Measurements from ENCODE around the gene C8G.

The C8G gene

DNA sequence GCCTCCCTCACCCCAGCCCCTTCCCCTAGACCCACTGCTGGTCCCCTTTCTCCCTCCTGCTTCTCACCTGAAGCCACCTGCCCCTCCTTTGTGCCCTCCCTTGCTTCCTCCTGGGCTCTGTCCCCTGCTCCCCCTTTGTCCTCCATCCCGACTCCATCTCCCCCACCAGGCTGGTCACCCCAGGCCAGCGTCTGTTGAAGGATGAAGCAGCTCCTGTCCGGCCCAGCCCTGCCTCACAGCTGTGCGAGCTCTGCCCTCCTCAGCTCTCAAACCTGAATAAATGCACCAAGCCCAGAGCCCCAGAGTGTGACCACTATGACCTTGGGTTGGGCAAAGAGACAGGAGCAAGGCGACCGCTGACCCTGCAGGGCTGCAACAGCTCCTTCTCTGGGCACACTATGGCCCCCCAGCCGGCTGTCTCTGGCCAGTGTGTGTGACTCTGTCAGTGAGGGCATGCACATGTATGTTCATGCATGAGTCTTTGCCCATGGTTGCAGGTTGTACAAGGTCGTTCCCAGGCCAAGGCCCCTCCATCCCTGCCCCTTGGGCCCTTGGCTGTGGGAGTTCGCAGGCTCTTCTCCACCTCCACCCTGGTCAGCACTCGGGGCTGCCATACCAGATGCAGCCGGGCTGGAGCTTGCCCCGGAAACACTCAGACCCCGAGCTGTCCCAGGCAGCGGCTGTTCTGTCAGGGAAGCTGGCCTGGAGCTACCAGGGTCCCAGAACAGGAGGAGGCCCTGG, 10.3 kb downstream of the C8G start:
- no peak for DNase-seq

DNA sequence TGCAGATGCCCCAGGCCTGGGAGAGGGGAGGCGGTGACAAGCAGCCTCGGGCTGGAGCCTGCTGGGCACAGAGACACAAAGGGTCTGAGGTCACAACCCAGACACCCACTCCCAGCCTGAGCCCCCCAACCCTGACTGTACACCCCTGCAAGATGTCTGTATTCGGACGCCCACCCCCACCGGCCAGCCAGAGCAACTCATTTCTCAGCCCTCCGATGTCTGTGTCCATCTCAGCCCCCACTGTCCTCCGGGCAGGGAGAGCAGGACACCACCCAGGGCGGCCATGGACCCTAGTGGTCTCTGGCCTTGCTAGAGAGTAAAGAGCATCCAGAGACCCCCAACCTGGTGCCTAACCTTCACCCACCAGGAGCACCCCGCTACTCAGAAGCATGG, 10.9 kb downstream of the C8G start:
- DNase-seq, result no peak

DNA sequence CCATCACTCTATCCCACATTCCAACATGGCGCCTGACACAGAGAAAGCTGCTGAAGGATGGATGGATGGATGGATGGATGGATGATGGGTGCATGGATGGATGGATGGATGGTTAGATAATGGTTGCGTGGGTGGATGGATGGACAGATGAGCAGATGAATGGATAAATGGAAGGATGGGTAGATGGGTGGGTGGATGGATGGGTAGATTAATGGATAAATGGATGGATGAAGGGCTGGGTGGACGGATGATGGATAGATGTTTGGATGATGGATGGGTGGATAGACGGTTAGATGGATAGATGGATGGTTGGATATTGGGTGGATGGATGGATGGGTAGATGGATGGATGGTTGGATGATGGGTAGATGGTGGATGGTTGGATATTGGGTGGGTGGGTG, 11.6 kb downstream of the C8G start:
- DNase-seq, result no peak

DNA sequence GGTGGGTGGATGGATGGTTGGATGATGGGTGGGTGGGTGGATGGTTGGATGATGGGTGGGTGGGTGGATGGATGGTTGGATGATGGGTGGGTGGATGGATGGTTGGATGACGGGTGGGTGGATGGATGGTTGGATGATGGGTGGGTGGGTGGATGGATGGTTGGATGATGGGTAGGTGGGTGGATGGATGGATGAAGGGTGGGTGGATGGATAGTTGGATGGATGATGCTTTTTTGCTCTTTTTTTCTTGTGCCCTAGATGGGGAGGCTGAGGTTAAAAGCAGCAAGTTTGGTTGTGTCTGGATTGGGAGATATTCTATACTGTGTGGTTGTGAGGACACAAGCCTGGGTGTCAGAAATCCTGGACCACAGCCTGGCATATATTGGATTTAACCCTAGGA, 12.4 kb downstream of the C8G start:
- no peak for DNase-seq

DNA sequence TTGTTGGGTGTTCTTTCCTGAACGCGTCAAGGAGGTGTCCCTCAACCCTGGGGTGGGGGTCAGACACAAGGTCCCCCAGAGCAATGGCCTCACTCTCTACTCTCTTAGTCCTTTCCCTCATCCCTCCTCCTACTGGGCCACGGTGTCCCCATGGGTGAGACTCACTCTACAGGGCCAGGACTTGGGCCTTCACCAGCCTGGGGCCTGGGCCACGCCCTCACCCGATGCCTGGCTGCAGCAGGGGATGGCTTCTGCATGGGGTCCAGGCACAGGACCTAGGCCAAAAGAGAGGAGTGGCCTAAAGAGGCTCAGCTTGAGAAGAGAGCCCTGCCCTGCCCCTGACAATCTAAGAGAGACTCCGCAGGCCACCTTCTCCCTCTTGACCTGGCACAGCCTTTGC, 12.9 kb downstream of the C8G start:
- DNase-seq, result no peak

DNA sequence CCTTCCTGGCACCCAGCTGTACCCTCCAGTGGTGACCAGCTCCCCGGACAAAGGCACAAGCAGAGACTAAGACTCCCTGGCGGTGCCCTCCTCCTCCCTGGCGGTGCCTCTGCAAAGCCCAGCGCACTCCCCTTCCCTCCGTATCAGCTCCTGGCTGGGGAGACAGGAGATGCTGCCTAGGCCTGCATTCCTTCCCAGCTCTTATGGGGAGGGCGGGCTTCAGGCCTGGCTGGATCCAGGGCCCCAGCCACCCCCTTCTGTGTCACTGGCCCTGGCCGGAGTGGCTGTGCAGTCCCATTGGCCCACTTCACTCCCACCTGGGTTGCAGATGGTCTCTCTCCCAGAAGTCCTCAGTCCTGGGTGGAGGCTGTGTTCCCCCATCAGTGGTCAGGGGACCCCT, 13.4 kb downstream of the C8G start:
- DNase-seq, result no peak

DNA sequence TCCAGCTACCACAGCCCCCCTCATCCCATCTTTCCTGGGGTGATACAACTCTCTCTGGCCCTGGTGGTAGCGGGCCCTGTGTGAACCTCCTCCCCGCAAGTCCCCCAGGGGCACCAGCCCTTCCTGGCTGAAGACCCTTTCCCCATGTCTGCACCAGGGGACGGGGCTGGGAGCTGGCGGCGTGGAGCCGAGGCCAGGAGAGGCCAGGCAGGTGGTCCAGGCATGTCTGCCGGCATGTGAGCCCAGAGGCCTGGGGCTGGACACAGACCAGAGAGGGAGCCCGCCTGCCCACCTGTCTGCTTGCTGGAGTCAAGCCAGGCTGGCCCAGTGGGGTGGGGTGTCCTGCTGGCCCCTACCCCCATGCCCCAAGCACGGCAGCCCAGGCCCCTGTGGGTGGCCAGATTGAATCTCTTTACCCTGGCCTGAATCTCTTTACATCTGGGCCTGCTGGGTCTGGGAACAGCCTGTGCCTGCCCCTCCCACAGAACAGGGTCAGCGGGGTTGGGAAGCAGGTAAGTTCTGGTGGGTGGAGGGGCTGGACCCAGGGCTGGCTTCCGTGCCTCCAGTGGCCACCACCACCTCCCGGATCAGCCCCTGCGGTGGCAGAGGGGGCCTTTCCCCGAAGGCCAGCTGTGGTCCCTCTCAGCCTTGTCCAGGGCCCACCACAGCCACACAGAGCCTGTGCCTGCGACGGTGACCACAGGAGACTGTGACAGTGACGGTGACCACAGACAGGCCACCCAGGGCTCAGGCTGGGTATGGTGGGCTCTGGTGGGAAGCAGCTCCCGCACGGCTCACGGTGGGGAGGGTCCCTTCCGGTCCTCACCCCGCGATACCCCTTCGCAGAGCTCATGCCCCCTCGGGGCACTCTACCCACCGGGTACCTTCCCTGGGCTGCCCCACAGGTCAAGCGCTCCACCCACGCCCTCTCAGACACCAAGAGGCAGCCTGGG, 14.1 kb downstream of the C8G start:
- no peak for DNase-seq

DNA sequence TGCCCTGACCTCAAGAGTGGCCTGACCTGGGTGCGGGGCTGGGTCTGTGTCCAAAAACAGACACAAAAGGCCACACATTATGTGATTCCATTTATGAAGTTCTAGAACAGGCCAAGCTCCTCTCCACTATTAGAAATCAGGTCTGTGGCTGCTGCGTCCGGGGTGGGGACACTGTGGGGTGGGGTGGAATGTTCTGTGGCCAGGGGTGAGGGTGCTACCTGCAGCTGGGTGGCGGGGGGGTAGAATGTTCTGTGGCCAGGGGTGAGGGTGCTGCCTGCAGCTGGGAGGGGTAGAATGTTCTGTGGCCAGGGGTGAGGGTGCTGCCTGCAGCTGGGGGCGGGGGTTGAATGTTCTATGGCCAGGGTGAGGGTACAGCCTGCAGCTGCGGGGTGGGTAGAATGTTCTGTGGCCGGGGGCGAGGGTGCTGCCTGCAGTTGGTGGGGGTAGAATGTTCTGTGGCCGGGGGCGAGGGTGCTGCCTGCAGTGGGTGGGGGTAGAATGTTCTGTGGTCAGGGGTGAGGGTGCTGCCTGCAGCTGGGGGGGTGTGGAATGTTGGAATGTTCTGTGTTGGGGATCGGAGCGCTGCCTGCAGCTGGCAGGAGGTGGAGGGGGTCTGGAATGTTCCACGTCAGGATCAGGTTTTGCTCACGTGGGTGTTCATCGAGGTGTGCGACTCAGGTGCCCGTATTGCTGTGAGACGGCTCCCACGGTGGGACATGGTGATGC, 15.3 kb downstream of the C8G start:
- no peak for DNase-seq

DNA sequence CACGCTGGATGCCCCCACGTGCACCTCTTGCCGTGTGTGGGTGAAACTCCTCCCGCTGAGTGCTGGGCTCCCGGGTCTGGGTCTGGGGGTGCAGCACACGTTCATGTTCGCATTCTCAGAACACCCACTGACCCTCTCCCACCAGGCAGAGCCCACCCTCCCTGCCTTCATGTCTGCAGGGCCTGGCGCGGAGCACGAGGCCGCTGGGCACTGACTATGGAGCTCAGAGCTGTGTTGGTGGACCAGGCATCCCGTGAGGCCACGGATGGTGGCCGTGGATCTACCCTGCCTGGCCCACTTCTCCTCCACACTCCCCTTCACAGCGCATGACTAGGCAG, 15.9 kb downstream of the C8G start:
- no peak for DNase-seq

DNA sequence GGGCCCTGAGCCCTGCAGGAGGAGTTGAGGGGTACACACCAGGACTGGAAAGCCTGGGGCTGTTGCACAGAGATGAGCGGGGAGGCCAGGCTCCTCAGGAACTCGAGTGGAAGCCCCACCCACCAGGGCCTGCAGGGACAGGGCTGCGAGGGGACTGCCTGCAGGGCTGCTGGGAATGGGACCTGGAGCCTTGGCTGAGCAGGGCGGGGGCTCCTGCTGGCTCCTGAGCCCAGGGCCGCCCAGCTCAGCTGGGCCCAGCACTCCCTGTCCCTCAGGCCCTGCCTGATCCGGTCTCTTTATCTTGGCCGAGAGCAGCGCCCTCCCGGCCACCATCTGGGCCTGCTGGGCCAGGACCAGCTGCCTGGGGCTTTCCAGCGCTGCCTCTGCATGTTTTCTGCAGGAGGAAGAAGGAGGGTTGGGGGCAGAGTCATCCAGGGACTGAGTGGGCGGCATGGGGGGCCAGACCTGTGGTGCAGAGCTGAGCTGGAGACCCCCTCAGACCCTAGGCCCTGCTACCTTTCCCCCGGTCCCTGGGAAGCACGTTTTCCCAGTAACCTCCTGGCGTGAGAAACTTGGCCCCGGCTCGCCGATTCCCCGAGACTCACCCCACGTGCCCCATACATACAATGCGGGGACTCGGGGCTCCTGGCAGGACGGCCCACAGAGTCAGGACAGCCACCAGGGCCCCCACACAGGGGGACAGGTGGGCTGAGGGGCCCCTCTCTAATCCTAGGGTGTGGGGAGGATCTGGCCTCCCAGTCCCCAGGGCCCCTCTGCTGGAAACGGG, 16.4 kb downstream of the C8G start:
- DNase-seq, result no peak

DNA sequence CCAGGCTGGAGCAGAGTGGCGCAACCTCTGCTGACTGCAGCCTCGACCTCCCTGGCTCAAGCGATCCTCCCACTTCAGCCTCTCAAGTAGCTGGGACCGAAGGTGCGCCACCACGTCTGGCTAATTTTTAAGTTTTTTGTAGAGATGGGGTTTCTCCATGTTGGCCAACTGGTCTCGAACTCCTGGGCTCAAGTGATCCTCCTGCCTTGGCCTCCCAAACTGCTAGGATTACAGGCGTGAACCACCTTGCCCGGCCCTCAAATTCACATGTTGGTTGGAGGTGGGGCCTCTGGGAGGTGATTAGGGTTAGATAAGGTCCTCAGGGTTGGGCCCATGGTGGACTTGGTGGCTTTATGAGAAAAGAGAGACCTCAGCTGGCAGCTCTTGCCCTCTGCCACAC, 17.1 kb downstream of the C8G start:
- DNase-seq, result no peak

DNA sequence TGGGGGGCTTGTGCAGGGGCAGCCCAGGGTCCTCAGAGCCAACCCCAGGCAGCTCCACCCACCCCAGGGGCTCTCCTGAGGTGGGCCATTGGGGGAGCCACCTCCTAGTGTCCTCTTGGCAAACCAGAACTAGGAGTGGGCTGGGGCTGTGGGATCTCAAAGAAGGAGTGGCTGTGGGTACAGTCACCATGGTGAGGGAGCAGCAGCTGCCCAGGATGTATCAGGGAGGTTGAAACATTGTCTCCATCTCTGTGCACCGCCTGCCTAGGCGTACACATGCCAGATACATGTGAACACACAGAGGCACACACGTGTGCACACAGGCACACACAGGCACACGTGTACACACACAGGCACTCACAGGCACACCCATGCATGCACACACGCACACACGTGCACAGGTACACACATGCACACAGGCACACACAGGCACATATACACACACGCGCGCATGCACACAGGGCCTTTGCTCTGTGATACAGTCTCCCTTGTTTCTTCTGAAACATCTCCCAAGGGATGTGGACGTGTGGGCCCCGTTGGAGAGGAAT, 17.7 kb downstream of the C8G start:
- no peak for DNase-seq

DNA sequence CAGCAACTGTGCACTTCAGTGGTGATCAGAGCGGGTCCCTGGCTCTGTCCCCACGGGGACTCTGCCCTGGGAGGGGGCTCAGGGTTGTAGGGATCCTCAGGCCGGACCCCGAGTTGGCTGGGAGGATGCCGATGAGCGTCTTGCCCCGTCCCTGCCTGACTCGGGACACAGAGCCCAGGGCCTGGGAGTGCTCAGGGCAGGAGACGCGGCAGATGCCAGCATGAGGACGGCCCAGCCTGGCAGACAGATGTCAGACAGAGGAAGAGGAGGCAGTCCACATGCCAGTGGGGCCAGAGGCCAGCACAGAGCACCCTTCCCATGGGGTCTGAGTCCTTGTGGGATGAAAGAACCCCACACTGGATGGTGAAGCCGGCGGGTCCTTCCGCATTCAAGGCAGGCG, 18.3 kb downstream of the C8G start:
- no peak for DNase-seq

DNA sequence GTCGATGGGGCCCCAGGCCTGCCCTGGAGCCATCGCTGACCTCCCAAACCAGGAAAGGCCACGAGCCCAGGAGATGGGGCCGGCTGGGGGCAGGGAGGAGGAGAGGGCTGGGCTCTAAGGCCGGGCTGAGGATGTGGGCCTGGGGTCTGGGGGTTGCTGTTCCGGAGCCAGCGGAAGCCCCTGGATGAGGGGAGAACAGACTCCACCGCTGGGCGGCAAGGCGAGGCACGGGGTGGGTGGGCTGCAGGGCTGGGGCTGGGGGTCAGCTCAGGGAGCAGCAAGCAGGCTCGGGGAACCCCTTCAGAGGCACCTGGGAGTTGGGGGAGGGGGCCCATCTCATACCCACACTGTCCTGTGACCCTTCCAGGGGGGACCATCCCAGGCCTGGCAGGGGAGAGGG, 18.7 kb downstream of the C8G start:
- no peak for DNase-seq

DNA sequence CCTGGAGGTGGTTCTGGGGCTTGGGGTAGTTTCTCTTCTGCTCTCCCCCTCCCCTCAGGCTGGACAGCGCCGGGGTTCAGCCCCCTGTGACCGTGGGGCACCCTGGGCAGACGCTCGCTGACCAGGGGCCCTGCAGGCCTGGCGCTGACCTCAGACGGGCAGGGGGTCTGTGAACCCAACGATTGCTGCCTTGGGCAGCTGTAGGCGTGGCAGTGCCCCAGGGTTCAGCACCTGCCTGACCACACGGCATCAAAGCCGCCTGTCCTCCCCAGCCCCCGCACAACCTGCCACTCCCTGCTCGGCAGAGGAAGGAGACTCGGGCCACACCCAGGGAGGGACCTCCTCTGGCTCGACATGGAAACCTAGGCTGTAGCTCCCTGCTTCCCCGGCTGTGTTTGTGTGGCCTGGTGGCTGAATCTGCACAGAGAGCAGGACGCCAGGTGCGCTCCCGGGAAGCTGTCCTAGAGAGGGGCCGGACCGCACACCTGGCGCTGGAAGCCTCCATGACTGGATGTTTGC, 19.2 kb downstream of the C8G start:
- DNase-seq, result no peak

DNA sequence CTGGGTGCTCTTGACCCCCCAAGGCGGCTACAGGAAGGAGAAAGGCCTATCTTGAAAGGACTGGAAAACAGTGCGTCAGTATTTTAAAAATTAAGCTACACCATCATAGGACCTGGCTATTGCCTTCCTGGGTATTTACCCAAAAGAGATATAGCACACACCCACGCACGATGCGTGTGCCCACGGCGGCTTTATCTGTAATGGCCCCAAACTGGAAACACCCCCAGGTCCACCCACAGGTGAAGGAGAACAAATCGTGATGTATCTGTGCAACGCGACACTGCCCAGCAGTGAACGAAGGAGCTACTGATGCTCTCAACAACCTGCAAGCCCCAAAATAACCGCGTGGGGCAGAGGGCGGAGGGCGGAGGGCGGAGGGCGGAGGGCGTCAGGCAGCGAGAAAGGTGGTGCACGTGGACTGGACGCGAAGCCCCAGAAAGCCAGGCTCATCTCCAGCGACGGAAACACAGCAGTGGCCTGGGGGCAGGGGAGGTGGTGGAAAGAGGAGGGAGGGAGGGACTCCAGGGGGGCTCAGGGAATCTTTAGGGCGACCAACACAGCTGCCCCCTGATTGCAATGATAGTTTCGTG, 19.9 kb downstream of the C8G start:
- no peak for DNase-seq

DNA sequence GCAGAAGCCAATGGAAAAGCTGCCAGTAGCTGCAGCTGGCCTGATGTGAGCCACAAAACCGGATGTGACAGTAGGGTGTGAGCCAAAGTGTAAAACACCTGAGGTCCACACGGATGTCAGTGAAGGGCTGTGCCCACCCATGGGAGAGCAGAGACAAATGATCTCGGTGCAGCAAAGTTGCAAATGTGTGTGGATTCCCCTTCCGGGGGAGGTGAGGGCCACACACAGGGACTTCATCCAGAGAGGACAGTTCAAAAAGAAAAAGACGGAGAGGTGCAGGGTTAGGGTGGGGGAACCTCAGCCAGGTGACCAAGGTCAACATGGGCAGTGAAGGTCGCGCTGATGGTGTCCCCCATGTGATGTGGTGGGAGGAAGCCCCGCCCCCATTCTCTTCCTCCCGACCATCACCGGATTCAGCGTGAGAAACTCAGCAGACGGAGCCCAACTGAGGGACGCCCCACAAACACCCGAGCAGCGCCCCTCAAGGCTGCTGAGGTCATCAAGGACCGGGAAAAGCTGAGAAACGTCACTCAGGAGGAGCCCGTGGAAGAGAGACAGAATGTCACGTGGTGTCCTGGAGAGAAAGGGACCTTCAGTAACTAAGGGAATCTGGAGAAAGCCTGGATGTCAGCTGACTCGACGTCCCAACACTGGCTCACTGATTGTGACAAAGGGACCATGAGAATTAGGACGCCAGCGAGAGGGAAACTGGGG, 20.9 kb downstream of the C8G start:
- DNase-seq, result no peak

DNA sequence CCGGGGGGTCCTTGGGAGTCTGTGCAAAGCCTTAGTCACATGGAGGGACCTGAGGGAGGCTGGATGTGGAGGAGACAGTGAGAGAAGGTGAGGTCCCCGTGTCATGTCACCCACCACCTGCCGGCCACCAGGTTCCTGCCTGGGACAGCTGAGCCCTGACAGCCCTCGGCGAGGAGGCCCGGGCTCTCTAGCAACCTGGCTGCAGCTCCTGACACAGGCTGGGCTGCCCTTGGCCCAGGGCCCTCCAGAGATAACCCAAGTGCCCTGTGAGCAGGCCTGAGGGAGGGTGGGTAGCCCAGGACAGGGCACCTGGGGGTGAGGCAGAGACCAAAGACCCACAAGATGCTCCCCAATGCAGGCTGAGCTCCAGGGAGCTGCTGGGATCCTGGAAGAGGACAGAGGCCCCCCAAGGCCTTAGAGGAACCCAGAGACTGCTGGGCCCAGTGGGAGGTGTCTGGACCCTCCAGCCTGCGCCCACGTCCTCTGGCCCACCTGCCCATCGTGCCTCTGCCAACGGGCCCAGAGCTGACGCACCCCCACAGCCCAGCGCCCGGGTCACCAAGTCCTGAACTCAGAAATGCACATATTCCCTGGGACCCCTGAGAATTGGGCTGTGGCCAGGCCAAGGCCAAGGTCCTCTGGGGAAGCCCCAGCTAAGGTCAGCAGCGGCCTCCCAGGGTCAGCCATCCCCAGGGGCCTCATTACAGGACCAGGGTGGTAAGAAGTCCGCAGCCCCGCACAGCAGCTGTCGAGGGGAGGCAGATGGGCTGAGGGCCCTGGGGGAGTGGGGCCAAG, 23.5 kb downstream of the C8G start:
- DNase-seq, result no peak

DNA sequence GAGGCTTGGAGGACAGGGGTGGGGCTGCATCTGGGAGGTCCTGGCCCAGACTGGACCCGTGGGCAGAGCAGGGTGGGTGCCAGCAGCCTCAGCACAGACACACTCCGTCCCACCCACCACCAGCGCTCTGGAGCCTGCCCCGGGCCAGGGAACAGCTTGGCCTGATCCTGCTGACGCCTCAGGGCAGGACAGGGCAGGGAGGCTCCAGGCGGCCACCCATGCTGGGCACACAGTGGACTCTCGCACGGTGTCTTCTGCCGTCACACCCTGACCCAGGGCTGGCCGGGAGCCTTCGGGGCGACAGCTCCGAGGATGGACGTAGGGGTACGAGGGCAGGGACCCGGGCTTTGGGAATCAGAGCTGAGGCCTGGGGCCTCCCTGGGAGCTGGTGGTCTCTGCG, 24.1 kb downstream of the C8G start:
- DNase-seq, result no peak

DNA sequence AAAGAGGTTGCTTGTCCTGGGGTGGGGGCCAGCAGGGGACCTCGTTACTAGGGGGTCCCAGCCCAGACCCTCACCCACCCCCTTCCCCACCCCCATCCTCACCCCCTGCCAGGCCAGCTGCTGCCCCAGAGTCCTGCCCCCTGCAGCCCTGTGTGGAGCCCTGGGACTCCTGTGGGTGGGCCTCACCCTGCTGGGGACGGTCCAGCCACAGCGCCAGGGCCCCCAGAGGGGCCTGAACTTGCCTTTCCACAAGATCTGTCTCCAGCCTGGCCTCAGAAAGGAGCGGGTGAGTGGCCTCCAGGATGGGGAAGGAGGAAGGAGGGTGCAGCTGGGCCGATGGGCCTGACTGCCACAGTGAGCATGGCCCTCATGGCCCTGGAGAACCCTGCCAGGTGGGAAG, 24.7 kb downstream of the C8G start:
- DNase-seq, result no peak

DNA sequence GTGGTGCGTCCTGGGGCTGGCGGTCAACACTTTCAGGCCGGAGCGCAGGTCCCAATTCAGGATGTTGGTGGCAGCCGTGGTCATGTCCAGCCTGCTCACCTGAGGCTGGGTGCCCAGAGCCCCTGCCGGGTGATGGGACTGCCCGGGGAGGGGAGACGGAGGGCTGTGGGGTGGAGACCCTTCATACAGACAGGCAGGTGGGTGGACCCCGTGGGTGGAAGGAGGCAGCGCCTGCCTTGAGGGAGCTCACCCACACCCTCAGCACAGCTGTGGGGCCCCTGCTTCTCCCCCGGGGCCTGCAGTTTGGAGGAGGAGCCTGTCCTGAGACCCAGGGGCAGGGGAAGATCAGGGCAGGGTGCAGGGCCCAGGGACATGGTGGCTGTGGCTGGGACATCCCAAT, 25.3 kb downstream of the C8G start:
- no peak for DNase-seq
